GM18511 (cell line): ENCODE data around the gene TNK2.

Experiments used
- ATAC-seq: cut with Tn5 transposase; IDR thresholded peaks from one replicate; pipeline ENCODE4 v1.9.1; 2021; ENCODE audit warnings: mild to moderate bottlenecking, moderate library complexity; ENCODE audit not compliant: unreplicated experiment

Gene TNK2

GRCh38 chr3:195886181-195887141, 21.9 kb downstream of the TNK2 start:
- ATAC-seq = no peak

GRCh38 chr3:195885036-195885891, 23.1 kb downstream of the TNK2 start:
- no peak for ATAC-seq

- no peak for ATAC-seq
Measured at GRCh38 chr3:195884691-195885035, 23.7 kb downstream of the TNK2 start.

- no peak for ATAC-seq
Measured at GRCh38 chr3:195883801-195884200, 24.6 kb downstream of the TNK2 start.

- ATAC-seq = no peak
Measured at GRCh38 chr3:195883160-195883559, 25.2 kb downstream of the TNK2 start.

- no peak for ATAC-seq
Measured at GRCh38 chr3:195882002-195882441, 26.3 kb downstream of the TNK2 start.

- ATAC-seq = no peak
Measured at GRCh38 chr3:195881276-195881988, 26.9 kb downstream of the TNK2 start.

GRCh38 chr3:195880037-195880431, 28.3 kb downstream of the TNK2 start:
- ATAC-seq = no peak

- ATAC-seq = no peak
Measured at GRCh38 chr3:195879416-195880036, 28.8 kb downstream of the TNK2 start.

- ATAC-seq = no peak
Measured at GRCh38 chr3:195878424-195879274, 29.7 kb downstream of the TNK2 start.

- ATAC-seq = no peak
Measured at GRCh38 chr3:195877767-195878423, 30.5 kb downstream of the TNK2 start.

GRCh38 chr3:195877136-195877715, 31.1 kb downstream of the TNK2 start:
- ATAC-seq = no peak

GRCh38 chr3:195876297-195877064, 31.9 kb downstream of the TNK2 start:
- no peak for ATAC-seq

GRCh38 chr3:195875482-195876236, 32.7 kb downstream of the TNK2 start:
- no peak for ATAC-seq

GRCh38 chr3:195873971-195874370, 34.4 kb downstream of the TNK2 start:
- ATAC-seq = no peak

- no peak for ATAC-seq
Measured at GRCh38 chr3:195873281-195873887, 35.0 kb downstream of the TNK2 start.

- ATAC-seq = no peak
Measured at GRCh38 chr3:195872800-195873199, 35.6 kb downstream of the TNK2 start.
